ENCODE results near the gene NAV1.

DNA sequence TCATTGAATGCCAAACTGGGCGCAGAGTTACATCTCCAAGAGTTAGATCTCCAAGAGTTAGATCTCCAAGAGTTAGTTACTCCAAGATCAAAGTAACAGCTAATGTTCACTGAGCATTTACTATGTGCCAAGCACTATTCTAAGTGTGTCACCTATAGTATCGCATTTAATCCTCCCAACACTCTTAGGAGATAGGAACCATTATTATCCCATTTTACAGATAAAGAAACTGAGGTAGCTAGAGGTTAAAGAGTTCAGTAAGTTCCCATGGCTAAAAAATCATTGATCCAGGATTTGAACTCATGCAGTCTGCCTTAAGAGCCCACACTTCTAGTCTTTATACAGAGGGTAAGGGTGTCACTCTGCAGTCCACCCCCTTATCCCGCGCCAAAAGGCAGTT lies 1.5 kb upstream of the NAV1 start:
- TF ChIP-seq, protein P1, sequence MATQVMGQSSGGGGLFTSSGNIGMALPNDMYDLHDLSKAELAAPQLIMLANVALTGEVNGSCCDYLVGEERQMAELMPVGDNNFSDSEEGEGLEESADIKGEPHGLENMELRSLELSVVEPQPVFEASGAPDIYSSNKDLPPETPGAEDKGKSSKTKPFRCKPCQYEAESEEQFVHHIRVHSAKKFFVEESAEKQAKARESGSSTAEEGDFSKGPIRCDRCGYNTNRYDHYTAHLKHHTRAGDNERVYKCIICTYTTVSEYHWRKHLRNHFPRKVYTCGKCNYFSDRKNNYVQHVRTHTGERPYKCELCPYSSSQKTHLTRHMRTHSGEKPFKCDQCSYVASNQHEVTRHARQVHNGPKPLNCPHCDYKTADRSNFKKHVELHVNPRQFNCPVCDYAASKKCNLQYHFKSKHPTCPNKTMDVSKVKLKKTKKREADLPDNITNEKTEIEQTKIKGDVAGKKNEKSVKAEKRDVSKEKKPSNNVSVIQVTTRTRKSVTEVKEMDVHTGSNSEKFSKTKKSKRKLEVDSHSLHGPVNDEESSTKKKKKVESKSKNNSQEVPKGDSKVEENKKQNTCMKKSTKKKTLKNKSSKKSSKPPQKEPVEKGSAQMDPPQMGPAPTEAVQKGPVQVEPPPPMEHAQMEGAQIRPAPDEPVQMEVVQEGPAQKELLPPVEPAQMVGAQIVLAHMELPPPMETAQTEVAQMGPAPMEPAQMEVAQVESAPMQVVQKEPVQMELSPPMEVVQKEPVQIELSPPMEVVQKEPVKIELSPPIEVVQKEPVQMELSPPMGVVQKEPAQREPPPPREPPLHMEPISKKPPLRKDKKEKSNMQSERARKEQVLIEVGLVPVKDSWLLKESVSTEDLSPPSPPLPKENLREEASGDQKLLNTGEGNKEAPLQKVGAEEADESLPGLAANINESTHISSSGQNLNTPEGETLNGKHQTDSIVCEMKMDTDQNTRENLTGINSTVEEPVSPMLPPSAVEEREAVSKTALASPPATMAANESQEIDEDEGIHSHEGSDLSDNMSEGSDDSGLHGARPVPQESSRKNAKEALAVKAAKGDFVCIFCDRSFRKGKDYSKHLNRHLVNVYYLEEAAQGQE (IDR thresholded peaks at IDR 0.05; ENCODE audit: unreplicated experiment), result no peak
- TF ChIP-seq, protein P2, sequence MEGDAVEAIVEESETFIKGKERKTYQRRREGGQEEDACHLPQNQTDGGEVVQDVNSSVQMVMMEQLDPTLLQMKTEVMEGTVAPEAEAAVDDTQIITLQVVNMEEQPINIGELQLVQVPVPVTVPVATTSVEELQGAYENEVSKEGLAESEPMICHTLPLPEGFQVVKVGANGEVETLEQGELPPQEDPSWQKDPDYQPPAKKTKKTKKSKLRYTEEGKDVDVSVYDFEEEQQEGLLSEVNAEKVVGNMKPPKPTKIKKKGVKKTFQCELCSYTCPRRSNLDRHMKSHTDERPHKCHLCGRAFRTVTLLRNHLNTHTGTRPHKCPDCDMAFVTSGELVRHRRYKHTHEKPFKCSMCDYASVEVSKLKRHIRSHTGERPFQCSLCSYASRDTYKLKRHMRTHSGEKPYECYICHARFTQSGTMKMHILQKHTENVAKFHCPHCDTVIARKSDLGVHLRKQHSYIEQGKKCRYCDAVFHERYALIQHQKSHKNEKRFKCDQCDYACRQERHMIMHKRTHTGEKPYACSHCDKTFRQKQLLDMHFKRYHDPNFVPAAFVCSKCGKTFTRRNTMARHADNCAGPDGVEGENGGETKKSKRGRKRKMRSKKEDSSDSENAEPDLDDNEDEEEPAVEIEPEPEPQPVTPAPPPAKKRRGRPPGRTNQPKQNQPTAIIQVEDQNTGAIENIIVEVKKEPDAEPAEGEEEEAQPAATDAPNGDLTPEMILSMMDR (conservative IDR thresholded peaks at IDR 0.05; ENCODE audit: low read depth in 2 of 2), result no peak
- no peak for TF ChIP-seq EZH2 (IDR thresholded peaks at IDR 0.05; ENCODE audit: low read depth, unreplicated experiment)
